T-helper 2 cell treated with Interferon-gamma antibody and Interleukin-4, amounts not matched to agents 100 ng/mL and 5 ng/mL, for 36 hours (primary cell): ENCODE measurements around the gene PRKG2. TPM values are rescaled to one million over a fixed set of nuclear protein-coding genes. Genes with fewer than 3 reads are reported as not detected.
"Not testable (repeated sequence)": the region's sequence is repeated elsewhere in the genome, so short reads cannot be mapped to it uniquely, and the experiment has no call there.

Experiments
- intact Hi-C: fragments of 100-400 bp; cut with micrococcal nuclease; formaldehyde crosslinking; loops from one replicate; pipeline ENCODE4 v1.15.1; 2023
- total RNA-seq: library from RNA; stranded (reverse); gene quantifications from 2 replicates; pipeline ENCODE4 v1.2.3, GENCODE V29; 2022

PRKG2 gene, protein sequence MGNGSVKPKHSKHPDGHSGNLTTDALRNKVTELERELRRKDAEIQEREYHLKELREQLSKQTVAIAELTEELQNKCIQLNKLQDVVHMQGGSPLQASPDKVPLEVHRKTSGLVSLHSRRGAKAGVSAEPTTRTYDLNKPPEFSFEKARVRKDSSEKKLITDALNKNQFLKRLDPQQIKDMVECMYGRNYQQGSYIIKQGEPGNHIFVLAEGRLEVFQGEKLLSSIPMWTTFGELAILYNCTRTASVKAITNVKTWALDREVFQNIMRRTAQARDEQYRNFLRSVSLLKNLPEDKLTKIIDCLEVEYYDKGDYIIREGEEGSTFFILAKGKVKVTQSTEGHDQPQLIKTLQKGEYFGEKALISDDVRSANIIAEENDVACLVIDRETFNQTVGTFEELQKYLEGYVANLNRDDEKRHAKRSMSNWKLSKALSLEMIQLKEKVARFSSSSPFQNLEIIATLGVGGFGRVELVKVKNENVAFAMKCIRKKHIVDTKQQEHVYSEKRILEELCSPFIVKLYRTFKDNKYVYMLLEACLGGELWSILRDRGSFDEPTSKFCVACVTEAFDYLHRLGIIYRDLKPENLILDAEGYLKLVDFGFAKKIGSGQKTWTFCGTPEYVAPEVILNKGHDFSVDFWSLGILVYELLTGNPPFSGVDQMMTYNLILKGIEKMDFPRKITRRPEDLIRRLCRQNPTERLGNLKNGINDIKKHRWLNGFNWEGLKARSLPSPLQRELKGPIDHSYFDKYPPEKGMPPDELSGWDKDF
- 0.82 and 0.98 TPM in 2 replicates for total RNA-seq

DNA sequence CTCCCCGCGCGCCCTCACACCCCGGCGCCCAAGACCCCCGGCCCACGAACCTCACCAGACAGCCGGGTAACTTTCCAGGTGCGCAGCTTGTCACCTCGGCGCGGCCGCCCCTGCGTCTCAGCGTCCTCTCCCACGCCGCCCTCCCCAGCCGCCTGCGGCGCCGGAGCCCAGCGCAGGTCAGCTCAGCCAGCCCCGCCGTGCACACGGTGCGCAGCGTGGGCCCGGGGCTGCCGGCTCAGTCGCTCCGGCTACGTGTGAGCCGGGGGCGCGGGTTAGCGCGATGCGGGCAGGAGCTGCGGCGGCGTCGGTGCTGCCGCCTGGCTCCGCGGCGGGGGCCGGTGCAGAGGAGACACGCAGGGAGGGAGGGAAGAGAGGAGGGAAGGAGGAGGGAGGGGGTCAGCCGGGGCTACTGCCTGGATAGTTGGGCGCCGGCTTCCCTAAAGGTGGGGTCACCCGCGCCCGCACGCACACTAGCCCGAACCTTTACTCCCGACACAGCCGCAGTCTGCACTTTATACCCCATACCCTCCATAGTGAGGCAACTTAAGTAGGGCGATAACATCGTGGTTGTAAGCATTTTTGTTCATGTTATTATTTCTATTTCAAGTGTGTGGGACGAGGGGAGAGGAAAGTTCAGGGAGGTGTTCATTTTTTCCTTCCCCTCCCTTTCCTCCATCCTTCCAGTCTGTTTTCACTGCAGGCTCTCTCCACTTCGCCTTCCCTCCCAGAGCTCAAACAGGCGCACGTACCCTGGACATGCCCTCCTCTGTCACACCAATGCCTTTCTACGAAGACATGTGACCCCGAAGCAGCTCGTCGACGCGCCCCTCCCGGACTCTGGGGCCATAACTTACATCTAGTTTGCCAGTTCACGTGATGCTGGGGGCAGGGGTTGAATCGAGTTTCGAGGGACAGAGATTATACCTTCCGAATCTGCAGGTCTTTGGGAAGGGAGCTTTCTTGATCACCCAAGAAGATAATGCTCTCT lies at the start of gene PRKG2:
Gene PRKG2, minus strand, starts transcription at position 342 of the 988 bp plus-strand sequence. CDS start 10,175 bp downstream, outside the sequence.
- intact Hi-C loops: no loop called here

DNA sequence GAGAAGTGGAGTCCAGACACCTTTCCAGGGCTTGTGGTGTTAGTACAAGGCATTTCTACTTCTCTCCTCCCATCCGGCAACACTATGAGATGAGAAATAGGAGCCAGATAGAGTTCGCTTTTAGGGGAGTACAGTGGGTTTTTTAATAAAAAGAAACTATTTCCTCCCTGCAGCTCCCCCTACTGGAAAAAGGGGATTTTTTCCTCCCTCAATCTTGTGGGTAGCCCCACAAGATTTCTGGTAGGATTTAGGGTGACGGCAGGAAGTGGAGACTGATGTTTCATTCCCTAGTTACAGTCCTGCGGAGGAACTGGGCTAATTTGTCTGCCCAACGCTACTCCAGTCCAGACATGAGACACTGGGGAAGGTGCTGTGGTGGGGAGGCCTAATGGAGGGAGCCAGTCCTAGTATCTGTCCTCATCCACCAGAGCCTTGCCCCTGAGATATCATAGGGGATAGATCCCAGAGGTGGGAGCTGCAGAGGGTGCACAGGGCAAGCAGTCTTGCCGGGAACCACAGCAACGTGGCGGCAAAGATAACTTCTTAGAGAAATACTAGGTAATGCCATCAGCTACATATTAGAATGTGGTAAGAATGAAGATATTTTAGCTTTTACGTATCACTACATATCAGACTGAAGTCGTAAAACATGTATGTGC lies 45.5 kb upstream of the PRKG2 start:
- intact Hi-C loops: loop anchor here (1.0 kb wide), 1 partner anchor 193 kb away; no protein-coding TSS in a partner anchor

DNA sequence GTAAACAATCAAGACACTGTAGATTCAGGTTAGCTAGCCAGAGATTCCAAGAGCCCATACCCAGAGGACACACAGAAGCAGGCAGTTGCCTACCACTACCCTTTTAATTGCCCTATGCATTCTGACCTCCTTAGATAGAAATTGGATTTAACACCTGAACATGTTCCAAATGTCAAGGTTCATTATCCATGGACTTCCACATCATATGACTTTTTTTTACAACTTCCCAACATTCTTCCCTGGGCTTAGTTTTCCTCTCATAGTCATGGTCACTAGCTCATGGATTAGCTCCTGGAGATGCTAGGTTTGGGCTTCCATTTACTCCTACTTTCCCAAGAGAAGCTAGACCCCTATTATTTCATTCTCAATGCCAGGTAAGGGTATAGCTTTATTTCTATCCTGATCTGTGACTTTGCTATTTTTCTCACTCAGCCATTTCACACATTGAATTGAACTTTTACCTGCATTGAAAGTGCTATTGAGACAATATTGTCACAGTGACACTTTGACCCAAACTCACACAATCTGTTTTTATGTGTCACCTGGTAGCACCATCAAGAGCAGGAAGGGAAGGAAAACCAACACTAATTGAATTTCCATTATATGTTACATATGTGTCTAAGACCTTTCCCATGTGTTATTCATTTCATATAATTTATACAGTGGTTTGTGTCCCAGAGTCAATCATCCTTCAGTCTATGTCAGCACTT lies 44.0 kb upstream of the PRKG2 start:
- intact Hi-C loops: no loop called here

DNA sequence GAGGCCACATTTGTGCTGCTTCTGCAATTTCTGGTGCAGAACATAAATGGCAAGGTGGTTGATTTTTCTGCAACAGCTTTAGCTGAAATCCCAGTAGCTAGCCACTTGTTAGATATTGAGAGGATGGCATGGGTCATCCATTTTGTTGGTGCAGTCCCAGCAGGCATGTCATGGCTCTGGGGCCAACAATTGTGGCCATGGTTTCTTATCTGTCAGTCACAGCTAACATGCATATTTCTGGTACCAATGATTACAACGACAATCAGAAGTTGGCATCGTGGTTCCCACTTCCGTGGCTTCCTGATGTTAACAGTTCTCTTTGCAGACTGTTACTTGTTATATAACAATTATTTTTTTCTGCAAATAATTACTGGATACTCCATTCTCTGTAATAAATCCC lies 42.8 kb upstream of the PRKG2 start:
- intact Hi-C loops: no loop called here

DNA sequence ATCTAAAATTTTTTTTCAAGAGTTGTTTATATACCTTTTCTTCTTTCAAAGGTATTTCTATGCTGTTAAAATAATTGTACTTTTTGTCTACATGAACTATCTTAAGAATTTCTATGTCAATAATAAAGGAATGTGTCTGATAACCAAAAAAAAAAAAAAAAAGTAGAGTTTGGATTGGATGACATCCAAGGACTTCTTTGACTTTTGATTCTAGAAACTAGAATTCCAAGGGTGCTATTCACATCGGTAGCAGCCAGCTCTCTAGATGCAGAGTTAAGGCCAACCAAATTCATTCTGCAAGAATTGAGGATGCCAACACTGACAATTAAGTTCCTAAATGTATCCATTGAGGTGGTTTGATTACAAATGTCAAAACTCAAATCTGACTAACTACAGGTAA lies 42.0 kb upstream of the PRKG2 start:
- intact Hi-C loops: no loop called here

DNA sequence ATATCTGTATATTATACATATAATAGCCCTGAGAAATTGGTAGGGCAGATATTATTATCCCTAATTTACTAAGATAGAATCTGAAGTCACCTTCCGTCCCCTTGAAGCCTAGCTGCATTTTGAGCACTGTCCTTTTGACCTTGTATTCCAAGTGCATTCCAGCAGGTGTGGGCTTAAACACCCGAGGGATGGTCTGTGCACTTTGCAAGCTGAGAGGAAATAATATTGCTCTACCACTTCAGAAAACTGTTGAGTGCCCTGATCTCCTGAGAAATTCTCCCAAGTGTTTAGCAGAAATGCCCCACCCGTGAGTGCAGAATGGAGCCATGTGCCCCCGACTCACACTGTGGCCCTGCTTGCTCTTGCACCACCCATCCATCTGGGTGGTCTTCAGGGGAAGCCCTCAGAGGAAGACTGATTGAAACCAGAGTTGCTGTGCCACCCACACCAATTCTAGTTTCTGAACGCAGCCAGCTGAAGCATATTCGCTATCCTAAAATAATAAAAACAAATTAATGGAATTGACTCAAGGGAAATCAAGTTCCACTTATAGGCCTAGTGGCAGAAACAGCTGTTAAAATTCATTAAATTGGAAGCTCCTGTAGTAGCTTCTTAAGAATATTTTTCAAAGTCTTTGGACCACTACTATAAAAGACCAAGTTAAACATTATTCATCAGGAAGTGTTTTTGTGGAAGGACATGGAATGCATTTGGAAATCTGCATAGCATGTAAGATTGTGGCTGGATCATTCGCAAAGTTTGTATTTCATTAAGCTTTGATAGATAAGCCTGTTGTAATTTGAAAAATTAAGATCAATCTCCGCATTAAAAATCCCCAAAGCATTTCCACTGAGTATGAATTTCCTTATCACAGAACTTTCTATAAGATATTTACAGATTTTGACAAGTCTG lies 41.3 kb upstream of the PRKG2 start:
- intact Hi-C loops: no loop called here

DNA sequence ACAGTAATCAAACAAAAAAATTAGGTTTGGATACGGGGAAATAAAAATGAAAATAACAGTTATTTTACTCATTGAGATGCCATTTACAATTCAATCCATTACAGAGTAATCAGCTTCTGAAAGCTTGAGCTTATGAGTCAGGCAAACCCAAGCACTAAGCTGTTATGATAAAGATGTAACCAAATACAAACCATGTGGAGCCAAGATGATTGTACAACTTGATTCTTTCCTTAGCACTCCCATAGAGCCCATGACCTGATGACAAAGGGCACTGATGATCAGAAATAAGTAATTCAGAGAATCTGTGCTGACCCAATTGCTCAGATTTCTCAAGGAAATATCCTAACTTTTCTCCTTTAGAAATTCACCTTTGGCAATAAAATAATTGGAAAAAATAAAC lies 40.5 kb upstream of the PRKG2 start:
- intact Hi-C loops: no loop called here

DNA sequence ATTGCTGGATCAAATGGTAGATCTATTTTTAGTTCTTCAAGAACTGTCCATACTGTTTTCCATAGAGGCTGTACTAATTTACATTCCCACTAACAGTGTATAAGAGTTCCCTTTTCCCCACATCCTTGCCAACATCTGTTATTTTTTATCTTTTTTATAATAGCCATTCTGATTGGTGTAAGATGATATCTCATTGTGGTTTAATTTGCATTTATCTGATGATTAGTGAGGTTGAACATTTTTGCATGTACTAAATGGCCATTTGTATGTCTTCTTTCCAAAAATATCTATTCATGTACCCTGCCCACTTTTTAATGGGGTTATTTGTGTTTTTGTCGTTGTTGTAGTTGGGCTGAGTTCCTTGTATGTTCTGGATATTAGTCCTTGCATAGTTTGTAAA lies 35.4 kb upstream of the PRKG2 start:
- intact Hi-C loops: no loop called here

DNA sequence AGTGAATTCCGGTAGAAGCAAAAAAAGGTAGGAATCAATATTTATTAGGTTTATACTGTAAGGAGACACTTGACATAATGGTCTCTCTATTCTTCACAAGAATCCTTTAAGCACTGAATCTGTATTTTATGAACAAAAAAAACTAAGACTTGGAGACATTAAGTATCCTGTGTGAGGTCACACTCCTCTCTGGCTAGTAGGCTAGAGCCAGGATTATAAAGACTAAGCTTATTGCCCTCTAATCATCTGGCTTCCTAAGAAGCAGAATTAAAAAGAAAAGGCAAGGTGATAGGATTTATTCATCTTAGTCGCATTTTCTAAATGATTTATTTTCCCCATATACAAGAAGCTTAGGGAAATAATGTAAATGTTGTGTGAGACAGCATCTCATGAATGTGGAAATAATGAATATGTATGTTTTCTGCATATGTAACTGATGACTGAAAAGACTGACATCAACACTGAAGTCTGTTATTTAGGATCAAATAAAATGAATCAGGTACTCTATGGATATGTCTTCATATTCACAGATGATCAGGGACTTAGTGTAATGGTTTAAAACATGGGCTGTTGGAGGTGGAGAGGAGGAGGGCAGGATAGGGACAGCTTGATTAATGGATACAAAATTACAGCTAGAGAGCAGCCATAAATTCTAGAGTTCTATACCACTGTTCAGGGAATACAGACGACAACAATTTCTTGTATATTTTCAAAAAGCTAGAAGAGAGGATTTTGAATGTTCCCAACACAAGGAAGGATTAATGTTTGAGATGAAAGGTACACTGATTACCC lies 30.4 kb upstream of the PRKG2 start:
- intact Hi-C loops: no loop called here

DNA sequence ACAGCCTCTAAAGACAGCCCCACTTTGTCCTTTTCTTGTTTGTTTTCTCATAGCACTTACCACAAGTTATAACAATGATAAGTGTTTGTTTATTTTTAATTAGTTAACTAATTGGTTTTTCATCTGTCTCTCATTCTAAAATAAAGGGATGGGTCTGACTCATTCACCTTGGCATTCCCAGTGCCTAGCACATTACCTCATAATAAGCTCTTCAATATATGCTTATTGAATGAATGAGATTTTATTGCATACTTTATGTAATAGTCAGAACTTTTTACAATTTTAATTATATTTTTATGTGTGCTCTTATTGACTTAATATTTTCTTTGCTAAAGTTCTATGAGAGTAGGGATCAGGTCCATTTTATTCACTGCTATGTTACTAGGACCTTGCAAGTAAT lies 22.8 kb upstream of the PRKG2 start:
- intact Hi-C loops: no loop called here

DNA sequence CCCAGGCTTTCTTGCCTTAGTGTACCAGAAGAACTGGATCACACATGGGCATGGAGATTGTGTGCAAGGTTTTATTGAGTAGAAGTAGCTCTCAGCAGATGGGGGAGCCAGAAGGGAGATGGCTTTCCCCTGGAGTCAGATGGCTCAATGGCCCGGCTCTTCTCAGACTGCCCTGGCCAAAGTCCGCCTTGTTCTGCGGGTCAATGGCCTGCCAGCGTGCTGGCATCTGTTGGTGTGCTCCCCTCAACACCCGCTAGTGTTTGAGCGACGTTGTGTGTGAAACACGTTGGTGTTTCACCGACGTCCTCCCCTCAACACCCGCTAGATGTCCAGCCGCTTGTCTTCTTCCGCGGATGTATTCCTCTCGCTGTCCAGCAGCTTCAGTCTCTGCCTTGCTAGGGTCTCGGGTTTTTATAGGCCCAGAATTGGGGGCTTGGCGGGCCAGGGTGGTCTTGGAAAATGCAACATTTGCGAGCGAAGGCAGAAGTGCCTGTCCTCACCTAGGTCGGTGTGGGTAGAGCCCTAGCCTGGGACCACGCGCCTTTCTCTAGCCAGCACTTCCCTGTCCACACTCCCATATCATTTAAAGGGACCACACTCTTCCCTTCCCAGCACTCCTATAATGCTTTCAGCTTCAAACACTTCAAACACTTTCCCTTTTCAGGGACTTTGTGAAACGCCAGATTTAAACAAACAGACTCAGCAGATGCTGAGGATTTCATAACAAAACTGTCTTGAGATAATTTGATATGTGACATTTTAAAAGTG lies 21.1 kb upstream of the PRKG2 start:
- intact Hi-C loops: no loop called here

DNA sequence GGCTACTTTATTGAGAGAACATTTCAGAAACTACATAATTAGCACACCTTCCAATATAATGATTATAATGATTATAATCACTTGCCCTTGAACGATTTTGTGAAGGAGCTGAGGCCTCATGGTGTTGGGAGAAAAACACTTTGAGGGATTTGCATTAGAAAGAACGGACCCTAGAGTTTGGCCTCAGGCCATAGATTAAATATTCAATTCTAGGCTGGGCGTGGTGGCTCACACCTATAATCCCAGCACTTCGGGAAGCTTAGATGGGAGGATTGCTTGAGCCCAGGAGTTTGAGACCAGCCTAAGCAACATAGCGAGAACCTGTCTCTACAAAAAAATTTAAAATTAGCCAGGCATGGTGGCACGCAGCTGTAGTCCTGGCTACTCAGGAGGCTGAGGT lies 12.9 kb upstream of the PRKG2 start:
- intact Hi-C loops: no loop called here

DNA sequence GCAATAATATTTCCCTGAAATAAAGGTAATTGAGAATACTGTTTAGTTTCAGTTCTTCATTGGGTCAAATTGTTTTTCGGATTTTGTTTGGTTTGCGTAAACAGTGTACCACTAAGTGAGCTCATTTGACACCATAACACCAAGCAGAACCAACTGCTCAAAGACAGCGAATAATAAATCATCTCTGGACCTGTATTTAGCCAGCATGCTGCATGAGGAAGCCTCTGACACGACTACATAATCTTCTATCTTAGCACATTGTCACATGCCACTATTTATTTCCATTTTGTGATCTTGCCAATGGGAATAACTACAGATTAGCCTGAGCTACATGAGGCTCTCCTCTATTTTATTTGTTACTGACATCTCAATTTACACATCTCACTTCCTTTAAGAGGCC lies 12.1 kb upstream of the PRKG2 start:
- intact Hi-C loops: no loop called here

DNA sequence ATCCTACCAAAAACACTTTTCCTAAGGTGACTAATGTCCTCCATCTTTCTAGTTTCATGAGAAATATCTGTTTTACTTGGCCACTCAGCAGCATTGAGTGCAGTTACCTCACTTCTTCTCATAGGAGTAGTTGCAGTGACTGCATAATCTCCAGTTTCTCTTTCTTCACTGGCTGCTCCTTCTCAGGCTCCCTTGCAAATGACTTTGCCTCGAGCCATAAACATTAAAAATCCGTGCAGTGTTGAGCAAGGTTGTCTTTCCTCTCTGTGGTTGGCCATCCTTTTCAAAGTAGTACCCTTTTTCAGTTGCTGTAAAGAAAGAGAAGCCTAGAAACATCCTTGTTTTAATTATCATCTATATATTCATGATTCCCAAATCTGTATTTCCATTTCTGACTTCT lies 10.2 kb upstream of the PRKG2 start:
- intact Hi-C loops: no loop called here

DNA sequence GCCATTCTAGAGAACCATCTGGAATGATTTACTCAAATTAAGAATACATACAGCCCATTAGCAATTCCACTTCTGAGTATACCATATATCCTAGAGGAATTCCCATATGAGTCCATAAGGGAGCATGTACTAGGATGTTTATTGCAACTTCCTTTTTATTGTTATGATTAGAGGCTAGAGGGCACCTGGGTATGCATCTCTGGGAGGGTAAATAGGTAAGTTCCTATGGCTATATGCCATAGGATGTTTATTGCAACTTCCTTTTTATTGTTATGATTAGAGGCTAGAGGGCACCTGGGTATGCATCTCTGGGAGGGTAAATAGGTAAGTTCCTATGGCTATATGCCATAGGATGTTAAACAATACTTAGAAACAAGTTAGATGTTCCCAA lies 7.1 kb upstream of the PRKG2 start:
- intact Hi-C loops: not testable (repeated sequence)

DNA sequence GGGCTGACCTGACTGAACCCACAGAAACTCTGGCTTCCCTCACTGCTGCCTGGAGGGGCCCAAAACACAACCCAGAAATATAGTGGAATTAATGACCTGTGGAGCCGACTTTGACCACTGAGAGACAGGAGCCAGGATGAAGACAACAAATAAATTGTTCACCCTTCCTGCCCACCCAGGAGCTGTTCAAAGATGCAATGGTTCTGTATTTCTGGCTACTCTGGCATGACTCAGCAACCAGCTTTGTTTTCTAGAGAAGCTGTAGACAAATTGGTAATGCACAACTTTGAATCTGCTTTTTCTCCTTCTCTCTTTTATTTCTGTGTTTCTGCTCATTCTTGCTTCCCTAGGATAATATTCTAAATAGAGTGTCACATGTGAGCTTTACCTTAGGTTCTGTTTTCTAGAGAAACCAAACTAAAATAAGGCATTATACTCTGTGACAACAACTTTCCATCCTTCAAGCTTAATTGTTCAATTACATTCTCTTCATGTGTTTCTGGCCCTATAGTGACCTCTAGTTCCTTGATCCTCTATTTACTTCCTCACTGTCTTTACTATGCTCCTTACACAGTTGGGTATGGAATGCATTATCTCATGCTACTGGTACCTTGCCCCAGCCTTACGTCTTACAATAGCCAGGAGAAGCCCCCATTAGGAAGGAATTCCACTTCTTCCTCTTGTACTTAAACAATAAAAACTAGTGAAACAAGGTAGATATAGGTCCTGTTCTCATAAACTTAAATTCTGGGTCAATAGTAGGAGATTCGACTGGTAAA lies 6.5 kb upstream of the PRKG2 start:
- intact Hi-C loops: no loop called here

DNA sequence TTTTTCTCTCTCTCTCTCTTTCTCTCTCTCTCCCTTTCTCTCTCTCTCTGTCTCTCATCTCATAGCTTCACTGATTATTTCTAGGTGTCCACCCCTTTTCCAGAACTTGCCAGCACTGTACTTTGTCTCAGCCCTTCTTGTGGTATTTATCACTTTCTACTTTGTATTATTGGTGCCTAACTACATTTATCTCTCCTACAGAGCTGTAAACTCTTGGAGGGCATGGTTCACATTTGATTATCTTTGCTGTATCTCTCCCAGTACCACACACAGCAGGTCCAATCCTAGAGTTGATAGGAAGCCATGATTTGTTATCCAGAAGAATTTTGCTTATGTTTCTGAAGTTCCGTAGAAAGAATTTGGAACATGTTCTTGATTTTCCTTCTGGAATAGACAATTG lies 5.2 kb upstream of the PRKG2 start:
- intact Hi-C loops: no loop called here
